A549 (cell line): Measurements from ENCODE around the gene MAP2K1. TPM values are rescaled to one million over a fixed set of nuclear protein-coding genes. Genes with fewer than 3 reads are reported as not detected.

Experiments used
- ATAC-seq, 2 experiments: fragments of 200-7000 bp in 1 of 2; fragments of >200 bp in 1 of 2; cut with Nextera tagmentation in 1 of 2; cut with Tn5 transposase in 1 of 2; 3 replicates each; pipeline versions ENCODE4 v1.8.0 to v1.9.1; 2018 to 2020; ENCODE audit warnings: mild to moderate bottlenecking in 1 of 2, moderate library complexity in 1 of 2
- CTCF ChIA-PET: fragments of 300-600 bp; sonication (Branson Sonifier 250); formaldehyde crosslinking; extraction: SDS; loops from one replicate; lab custom pipeline; 2021; ENCODE audit warnings: antibody characterized with exemption, inconsistent platforms; lab: Yijun Ruan, JAX
- POLR2A ChIA-PET: fragments of 350-600 bp; formaldehyde crosslinking; extraction: SDS; loops from one replicate; lab custom pipeline; 2021; ENCODE audit warnings: antibody characterized with exemption, inconsistent platforms; lab: Yijun Ruan, JAX
- DNase-seq, 2 experiments: peaks; one replicate each; pipeline versions ENCODE4 v3.0.0 to v3.0.0-alpha.2; 2011 to 2016; ENCODE audit warnings: low read depth in 1 of 2, low spot score in 1 of 2
- FAIRE-seq: peaks from 2 replicates; lab custom pipeline; 2011; peaks lifted over from hg19 to GRCh38; lab: Jason Lieb, UNC
- H3K27ac ChIP-seq, 2 experiments: fragments of >200 bp; sonication (Bioruptor Twin); formaldehyde crosslinking; 3 replicates each; pipeline ENCODE4 v1.5.1; 2016 to 2017
- H3K4me1 ChIP-seq: fragments of >200 bp; sonication (Bioruptor Twin); formaldehyde crosslinking; 3 replicates; pipeline ENCODE4 v1.6.1; 2016
- H3K4me2 ChIP-seq: fragments of >200 bp; sonication (Bioruptor Twin); formaldehyde crosslinking; 3 replicates; pipeline ENCODE4 v1.6.1; 2016
- H3K4me3 ChIP-seq: fragments of >200 bp; sonication (Bioruptor Twin); formaldehyde crosslinking; 3 replicates; pipeline ENCODE4 v1.5.1; 2016
- H3K9me3 ChIP-seq: fragments of >200 bp; sonication (Bioruptor Twin); formaldehyde crosslinking; 3 replicates; pipeline ENCODE4 v1.6.1; 2016
- CBX2 ChIP-seq: fragments of 200-600 bp; sonication (generic); IDR thresholded peaks from 2 replicates; pipeline ENCODE4 v1.6.1; 2016; ENCODE audit warnings: low read depth, mild to moderate bottlenecking, borderline replicate concordance
- CBX8 ChIP-seq: fragments of 200-600 bp; sonication (generic); IDR thresholded peaks from 2 replicates; pipeline ENCODE4 v1.6.1; 2016
- CHD4 ChIP-seq: fragments of 200-600 bp; sonication (generic); IDR thresholded peaks from 2 replicates; pipeline ENCODE4 v1.6.1; 2016; ENCODE audit warnings: antibody characterized with exemption, mild to moderate bottlenecking, borderline replicate concordance
- EP300 ChIP-seq, 2 experiments: fragments of >200 bp; sonication (Bioruptor Twin); formaldehyde crosslinking; IDR thresholded peaks; 2 replicates in 1 of 2; 3 replicates in 1 of 2; pipeline ENCODE4 v1.6.1; 2016 to 2017
- HOXA7 ChIP-seq: fragments of 250-450 bp; sonication (Bioruptor Pico); IDR thresholded peaks from 2 replicates; pipeline ENCODE4 v1.5.0; 2020; ENCODE audit warnings: mild to moderate bottlenecking, moderate library complexity
- HOXB5 ChIP-seq: fragments of 250-450 bp; sonication (Bioruptor Pico); IDR thresholded peaks from 2 replicates; pipeline ENCODE4 v1.5.0; 2020; ENCODE audit warnings: mild to moderate bottlenecking, moderate library complexity
- JUN ChIP-seq, 2 experiments: fragments of >200 bp; sonication (Bioruptor Twin); formaldehyde crosslinking; IDR thresholded peaks; 2 replicates in 1 of 2; 3 replicates in 1 of 2; pipeline ENCODE4 v1.6.1; 2016 to 2017
- KDM5A ChIP-seq: fragments of 200-600 bp; sonication (generic); IDR thresholded peaks from 2 replicates; pipeline ENCODE4 v1.6.1; 2016; ENCODE audit warnings: antibody characterized with exemption, mild to moderate bottlenecking
- MAZ ChIP-seq: fragments of 150-350 bp; IDR thresholded peaks from 2 replicates; pipeline ENCODE4 v1.6.1; 2014; ENCODE audit warnings: antibody characterized with exemption, low read depth, low read length, borderline replicate concordance
- NFE2L2 ChIP-seq: fragments of 150-350 bp; conservative IDR thresholded peaks from 2 replicates; pipeline ENCODE4 v1.6.1; 2014; ENCODE audit warnings: low read length
- PHF8 ChIP-seq: fragments of 200-600 bp; sonication (generic); IDR thresholded peaks from 2 replicates; pipeline ENCODE4 v1.6.1; 2016; ENCODE audit warnings: low read depth, mild to moderate bottlenecking, antibody characterized with exemption, moderate library complexity, borderline replicate concordance
- RAD21 ChIP-seq, 2 experiments: fragments of >200 bp in 1 of 2; sonication (Bioruptor Twin) in 1 of 2; formaldehyde crosslinking in 1 of 2; IDR thresholded peaks in 1 of 2; conservative IDR thresholded peaks in 1 of 2; 2 replicates in 1 of 2; 3 replicates in 1 of 2; pipeline ENCODE4 v1.6.1; 2012 to 2018; ENCODE audit warnings: inconsistent platforms in 1 of 2
- RCOR1 ChIP-seq: fragments of 150-350 bp; IDR thresholded peaks from 2 replicates; pipeline ENCODE4 v1.6.1; 2014; ENCODE audit warnings: antibody characterized with exemption, low read length, low read depth
- RNF2 ChIP-seq: fragments of 200-600 bp; sonication (generic); IDR thresholded peaks from 2 replicates; pipeline ENCODE4 v1.6.1; 2016; ENCODE audit warnings: low read depth, mild to moderate bottlenecking, antibody characterized with exemption, moderate library complexity, borderline replicate concordance
- TFCP2L1 ChIP-seq: fragments of 250-450 bp; sonication (Bioruptor Pico); IDR thresholded peaks from 2 replicates; pipeline ENCODE4 v1.5.0; 2021; ENCODE audit warnings: mild to moderate bottlenecking
- ZC3H11A ChIP-seq: fragments of 450-650 bp; IDR thresholded peaks from 2 replicates; pipeline ENCODE4 v1.6.1; 2014; ENCODE audit warnings: antibody characterized with exemption, mild to moderate bottlenecking
- ZFP36 ChIP-seq: fragments of 450-650 bp; IDR thresholded peaks from 2 replicates; pipeline ENCODE4 v1.6.1; 2014; ENCODE audit warnings: borderline replicate concordance; ENCODE audit not compliant: partially characterized antibody
- ZNF302 ChIP-seq: fragments of 250-450 bp; sonication (Bioruptor Pico); IDR thresholded peaks from 2 replicates; pipeline ENCODE4 v1.9.0; 2021; ENCODE audit warnings: inconsistent platforms, mild to moderate bottlenecking, moderate library complexity
- WGBS: methylation state at CpG from one replicate; pipeline ENCODE4 v1.1.6; 2017; ENCODE audit errors: missing lambda C conversion rate; 5-methylcytosine and 5-hydroxymethylcytosine counted together
- polyA plus RNA-seq, 4 experiments: library from polyadenylated mRNA; depleted of rRNA in 3 of 4; stranded (reverse); fragments of >200 nt; fragmentation: RNase III in 1 of 4; extraction: RNeasy Plus Mini Kit Qiagen cat#74134 plus additional on column Dnase treatment in 1 of 4; gene quantifications; 2 replicates in 3 of 4; 3 replicates in 1 of 4; pipeline ENCODE4 v1.2.3, GENCODE V29; 2011 to 2017
- TF ChIP-seq, protein P1 (sequence below): fragments of >200 bp; sonication (Bioruptor Twin); formaldehyde crosslinking; IDR thresholded peaks from 3 replicates; pipeline ENCODE4 v1.5.1; 2016
- TF ChIP-seq, protein P2 (sequence below): IDR thresholded peaks from 2 replicates; pipeline ENCODE4 v1.6.1; 2012; ENCODE audit warnings: low read depth, borderline replicate concordance
- TF ChIP-seq, protein P3 (sequence below): fragments of 250-450 bp; sonication (Bioruptor Pico); IDR thresholded peaks from 2 replicates; pipeline ENCODE4 v1.5.0; 2021; ENCODE audit warnings: mild to moderate bottlenecking, moderate library complexity, borderline replicate concordance
- TF ChIP-seq, protein P4 (sequence below): fragments of 450-650 bp; IDR thresholded peaks from 2 replicates; pipeline ENCODE4 v1.6.1; 2014; ENCODE audit warnings: antibody characterized with exemption
- TF ChIP-seq, protein P5 (sequence below): IDR thresholded peaks from 2 replicates; pipeline ENCODE4 v1.6.1; 2012
- TF ChIP-seq, protein P6 (sequence below): fragments of 250-450 bp; sonication (Bioruptor Pico); IDR thresholded peaks from 2 replicates; pipeline ENCODE4 v1.5.0; 2020; ENCODE audit warnings: low read depth, mild to moderate bottlenecking, moderate library complexity

MAP2K1 gene
- polyA plus RNA-seq, 2 of the 4 experiments (the other 2 are of a cell fraction), result 30.3 to 41.9 TPM

DNA sequence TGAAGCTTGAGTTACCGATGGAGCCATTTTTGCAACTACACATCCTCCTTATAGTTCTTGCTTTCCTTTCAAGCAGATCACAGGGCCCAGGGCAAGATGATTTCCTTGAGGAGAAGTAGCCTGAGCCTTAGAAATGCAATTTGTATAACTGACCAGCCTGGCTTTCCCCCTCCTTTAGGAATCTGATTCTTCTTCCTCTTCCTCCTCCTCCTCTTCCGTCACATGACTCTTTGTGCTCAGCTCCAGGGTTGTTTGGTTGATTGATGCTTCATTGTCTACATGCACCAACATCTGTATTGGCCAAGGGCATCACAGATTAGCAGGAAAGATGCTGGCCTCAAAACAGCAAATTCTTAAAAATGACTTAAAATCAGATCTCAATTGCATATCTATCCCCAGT is 107.5 kb downstream of the MAP2K1 start:
- ATAC-seq (no peak), DNase-seq (no peak), FAIRE-seq (no peak)
- TF ChIP-seq PHF8 (no peak), NFE2L2 (no peak), RCOR1 (no peak), EP300 (IDR thresholded peaks at IDR 0.05) (no peak), JUN (IDR thresholded peaks at IDR 0.05) (no peak), HOXA7 (CRISPR knock-in tag) (no peak), TFCP2L1 (CRISPR knock-in tag) (no peak), RAD21 (conservative IDR thresholded peaks at IDR 0.05 in 1 of 2, IDR thresholded peaks at IDR 0.05 in 1 of 2) (no peak), CBX8 (no peak), KDM5A (no peak), MAZ (no peak), ZC3H11A (no peak), ZFP36 (no peak), CHD4 (no peak), HOXB5 (CRISPR knock-in tag) (no peak)
- TF ChIP-seq, protein P1, sequence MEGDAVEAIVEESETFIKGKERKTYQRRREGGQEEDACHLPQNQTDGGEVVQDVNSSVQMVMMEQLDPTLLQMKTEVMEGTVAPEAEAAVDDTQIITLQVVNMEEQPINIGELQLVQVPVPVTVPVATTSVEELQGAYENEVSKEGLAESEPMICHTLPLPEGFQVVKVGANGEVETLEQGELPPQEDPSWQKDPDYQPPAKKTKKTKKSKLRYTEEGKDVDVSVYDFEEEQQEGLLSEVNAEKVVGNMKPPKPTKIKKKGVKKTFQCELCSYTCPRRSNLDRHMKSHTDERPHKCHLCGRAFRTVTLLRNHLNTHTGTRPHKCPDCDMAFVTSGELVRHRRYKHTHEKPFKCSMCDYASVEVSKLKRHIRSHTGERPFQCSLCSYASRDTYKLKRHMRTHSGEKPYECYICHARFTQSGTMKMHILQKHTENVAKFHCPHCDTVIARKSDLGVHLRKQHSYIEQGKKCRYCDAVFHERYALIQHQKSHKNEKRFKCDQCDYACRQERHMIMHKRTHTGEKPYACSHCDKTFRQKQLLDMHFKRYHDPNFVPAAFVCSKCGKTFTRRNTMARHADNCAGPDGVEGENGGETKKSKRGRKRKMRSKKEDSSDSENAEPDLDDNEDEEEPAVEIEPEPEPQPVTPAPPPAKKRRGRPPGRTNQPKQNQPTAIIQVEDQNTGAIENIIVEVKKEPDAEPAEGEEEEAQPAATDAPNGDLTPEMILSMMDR, result no peak
- TF ChIP-seq, protein P2, sequence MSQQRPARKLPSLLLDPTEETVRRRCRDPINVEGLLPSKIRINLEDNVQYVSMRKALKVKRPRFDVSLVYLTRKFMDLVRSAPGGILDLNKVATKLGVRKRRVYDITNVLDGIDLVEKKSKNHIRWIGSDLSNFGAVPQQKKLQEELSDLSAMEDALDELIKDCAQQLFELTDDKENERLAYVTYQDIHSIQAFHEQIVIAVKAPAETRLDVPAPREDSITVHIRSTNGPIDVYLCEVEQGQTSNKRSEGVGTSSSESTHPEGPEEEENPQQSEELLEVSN, result no peak
- TF ChIP-seq, protein P3, sequence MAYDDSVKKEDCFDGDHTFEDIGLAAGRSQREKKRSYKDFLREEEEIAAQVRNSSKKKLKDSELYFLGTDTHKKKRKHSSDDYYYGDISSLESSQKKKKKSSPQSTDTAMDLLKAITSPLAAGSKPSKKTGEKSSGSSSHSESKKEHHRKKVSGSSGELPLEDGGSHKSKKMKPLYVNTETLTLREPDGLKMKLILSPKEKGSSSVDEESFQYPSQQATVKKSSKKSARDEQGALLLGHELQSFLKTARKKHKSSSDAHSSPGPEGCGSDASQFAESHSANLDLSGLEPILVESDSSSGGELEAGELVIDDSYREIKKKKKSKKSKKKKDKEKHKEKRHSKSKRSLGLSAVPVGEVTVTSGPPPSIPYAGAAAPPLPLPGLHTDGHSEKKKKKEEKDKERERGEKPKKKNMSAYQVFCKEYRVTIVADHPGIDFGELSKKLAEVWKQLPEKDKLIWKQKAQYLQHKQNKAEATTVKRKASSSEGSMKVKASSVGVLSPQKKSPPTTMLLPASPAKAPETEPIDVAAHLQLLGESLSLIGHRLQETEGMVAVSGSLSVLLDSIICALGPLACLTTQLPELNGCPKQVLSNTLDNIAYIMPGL, result no peak
- ChIA-PET POLR2A (interaction anchor here (1.2 kb wide), 1 partner anchor 11 kb away, joined by 3 read pairs; the partner anchor contains the start of gene ZWILCH), CTCF (interaction anchor here (0.5 to 1.4 kb wide), 5 partner anchors 9 to 826 kb away, joined by 3 to 4 read pairs (median 4); partner anchors contain the start of gene ZWILCH)
- no peak overlapping the region for H3K27ac ChIP-seq
- H3K4me2 ChIP-seq, result no peak overlapping the region
- peaks cover 20% of the 10 kb centered on the region; the same call in 2 of the 3 replicates for H3K4me1 ChIP-seq
- 92% methylated on average over 2 of the region's 2 CpGs for WGBS
- no peak overlapping the region for H3K4me3 ChIP-seq
- H3K9me3 ChIP-seq, result no peaks in the 10 kb centered on the region

DNA sequence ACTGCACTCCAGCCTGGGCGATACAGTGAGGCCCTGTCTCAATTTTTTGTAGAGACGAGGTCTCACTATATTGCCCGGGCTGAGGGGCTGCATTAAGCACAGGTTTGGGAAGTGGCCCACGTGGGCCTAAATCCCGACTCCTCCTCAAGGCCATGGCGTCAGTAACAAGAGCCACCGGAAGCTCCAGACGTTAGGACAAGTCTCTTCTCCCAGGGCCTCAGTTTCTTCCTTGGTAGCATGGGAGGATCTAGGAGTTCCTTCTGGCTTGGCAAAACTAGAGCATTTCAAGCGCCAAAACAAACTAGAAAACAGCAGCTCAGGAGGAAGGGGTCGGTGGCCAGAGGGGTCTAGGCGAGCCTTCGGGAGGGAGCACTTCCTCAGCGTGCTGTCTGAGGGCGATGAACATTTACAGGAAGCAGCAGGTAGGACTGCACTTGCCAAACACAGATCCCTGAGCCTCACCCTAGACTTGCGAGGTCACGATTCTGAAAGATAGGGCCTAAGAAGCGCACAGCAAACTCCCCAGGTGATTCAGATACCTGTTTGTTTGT is 110.3 kb downstream of the MAP2K1 start:
- H3K4me1 ChIP-seq, result peaks cover 46% of the 10 kb centered on the region
- H3K4me2 ChIP-seq, result peak overlapping the region; percentile 97
- TF ChIP-seq RNF2 (no peak), HOXB5 (CRISPR knock-in tag) (no peak), CBX2 (no peak), TFCP2L1 (CRISPR knock-in tag) (no peak), ZNF302 (no peak)
- TF ChIP-seq, protein P4, sequence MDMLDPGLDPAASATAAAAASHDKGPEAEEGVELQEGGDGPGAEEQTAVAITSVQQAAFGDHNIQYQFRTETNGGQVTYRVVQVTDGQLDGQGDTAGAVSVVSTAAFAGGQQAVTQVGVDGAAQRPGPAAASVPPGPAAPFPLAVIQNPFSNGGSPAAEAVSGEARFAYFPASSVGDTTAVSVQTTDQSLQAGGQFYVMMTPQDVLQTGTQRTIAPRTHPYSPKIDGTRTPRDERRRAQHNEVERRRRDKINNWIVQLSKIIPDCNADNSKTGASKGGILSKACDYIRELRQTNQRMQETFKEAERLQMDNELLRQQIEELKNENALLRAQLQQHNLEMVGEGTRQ, result 0 out of 2 replicates have a peak, but pooled peaks have one; percentile 25
- TF ChIP-seq, protein P5, sequence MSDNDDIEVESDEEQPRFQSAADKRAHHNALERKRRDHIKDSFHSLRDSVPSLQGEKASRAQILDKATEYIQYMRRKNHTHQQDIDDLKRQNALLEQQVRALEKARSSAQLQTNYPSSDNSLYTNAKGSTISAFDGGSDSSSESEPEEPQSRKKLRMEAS, result no peak
- TF ChIP-seq, protein P6, sequence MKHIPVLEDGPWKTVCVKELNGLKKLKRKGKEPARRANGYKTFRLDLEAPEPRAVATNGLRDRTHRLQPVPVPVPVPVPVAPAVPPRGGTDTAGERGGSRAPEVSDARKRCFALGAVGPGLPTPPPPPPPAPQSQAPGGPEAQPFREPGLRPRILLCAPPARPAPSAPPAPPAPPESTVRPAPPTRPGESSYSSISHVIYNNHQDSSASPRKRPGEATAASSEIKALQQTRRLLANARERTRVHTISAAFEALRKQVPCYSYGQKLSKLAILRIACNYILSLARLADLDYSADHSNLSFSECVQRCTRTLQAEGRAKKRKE (CRISPR knock-in tag), result peak; percentile 66; the same call in 1 of the 2 replicates
- TF ChIP-seq, protein P1, result no peak
- TF ChIP-seq, all 56 proteins: peak for 2
- FAIRE-seq (no peak), ATAC-seq (peak; percentile 27 to 45), DNase-seq (peak in 1 of 2 experiments; percentile 31)
- WGBS, result 22% methylated on average over 17 of the region's 17 CpGs
- Histone ChIP-seq H3K4me3 (peak overlapping the region; percentile 84), H3K27ac (peak overlapping the region; percentile 91 to 92), H3K9me3 (no peaks in the 10 kb centered on the region)
- ChIA-PET CTCF (interaction anchor here (0.6 to 4.7 kb wide), 44 partner anchors 8 to 948 kb away, joined by 3 to 75 read pairs (median 5); partner anchors contain the start of genes DIS3L, LCTL, MAP2K1 and RPL4), POLR2A (interaction anchor here (0.5 to 3.3 kb wide), 4 partner anchors 10 to 146 kb away, joined by 3 to 25 read pairs (median 3); partner anchors contain the start of gene MAP2K1)
